Inflammatory macrophage (primary cell): Measurements from ENCODE around the gene HM13.
A peak's percentile ranks its signal among the peaks of the same experiment; 100 is the strongest.
"Not testable (repeated sequence)": the region's sequence is repeated elsewhere in the genome, so short reads cannot be mapped to it uniquely, and the experiment has no call there.

Experiments
- DNase-seq, 2 donors: peaks; one replicate each; pipeline ENCODE4 v3.0.0-alpha.2; 2020 to 2022

HM13 gene

GRCh38 chr20:31612271-31612640 is 98.0 kb downstream of the HM13 start:
- not testable (repeated sequence) for DNase-seq

- DNase-seq = no peak
Measured at GRCh38 chr20:31615416-31615815, 101.2 kb downstream of the HM13 start.

GRCh38 chr20:31617432-31618104 is 103.3 kb downstream of the HM13 start:
- peak; percentile 63 to 72 for DNase-seq
